Stimulated activated CD8-positive, alpha-beta memory T cell treated with anti-CD3 and anti-CD28 coated beads, Interleukin-12 subunit alpha, Interleukin-12 subunit beta, amount 100 ng/mL, for 24 hours (primary cell): ENCODE measurements around the gene CNDP2.
"Not testable (repeated sequence)": the region's sequence is repeated elsewhere in the genome, so short reads cannot be mapped to it uniquely, and the experiment has no call there.

Source experiments
- DNase-seq: peaks from one replicate; pipeline ENCODE4 v3.0.0-alpha.2; 2020; ENCODE audit errors: extremely low read depth

CNDP2 gene

DNA sequence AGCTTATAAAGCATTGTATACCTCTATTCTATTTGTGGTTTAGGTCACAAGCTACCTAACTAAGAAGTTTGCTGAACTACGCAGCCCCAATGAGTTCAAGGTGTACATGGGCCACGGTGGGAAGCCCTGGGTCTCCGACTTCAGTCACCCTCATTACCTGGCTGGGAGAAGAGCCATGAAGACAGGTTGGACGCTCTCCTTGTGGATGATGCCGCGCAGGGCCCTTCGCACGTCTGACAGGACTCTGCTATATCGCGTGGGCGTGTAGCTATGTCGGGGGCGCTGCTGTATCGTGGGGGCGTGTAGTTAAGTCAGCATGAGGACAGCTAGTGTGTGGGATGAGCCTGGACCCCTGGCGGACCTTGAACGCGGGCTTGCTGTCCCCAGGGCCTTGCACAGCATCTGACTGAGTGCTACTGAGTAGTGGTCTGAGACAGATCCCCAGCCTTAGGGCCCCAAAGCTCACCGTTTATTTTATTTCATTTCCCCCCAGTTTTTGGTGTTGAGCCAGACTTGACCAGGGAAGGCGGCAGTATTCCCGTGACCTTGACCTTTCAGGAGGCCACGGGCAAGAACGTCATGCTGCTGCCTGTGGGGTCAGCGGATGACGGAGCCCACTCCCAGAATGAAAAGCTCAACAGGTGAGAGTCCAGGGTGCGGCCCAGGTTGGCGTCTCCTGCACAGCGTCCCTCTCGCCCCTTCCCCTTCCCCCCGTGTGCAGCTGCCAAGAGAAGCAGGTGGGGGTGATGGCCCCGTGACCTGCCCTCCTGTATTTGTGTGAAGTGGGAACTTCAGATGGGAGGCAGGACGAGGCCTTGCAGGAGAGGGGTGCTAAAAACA, 22.5 kb downstream of the CNDP2 start:
- no peak for DNase-seq

GRCh38 chr18:74519320-74520095, 23.3 kb downstream of the CNDP2 start:
- DNase-seq = no peak

DNA sequence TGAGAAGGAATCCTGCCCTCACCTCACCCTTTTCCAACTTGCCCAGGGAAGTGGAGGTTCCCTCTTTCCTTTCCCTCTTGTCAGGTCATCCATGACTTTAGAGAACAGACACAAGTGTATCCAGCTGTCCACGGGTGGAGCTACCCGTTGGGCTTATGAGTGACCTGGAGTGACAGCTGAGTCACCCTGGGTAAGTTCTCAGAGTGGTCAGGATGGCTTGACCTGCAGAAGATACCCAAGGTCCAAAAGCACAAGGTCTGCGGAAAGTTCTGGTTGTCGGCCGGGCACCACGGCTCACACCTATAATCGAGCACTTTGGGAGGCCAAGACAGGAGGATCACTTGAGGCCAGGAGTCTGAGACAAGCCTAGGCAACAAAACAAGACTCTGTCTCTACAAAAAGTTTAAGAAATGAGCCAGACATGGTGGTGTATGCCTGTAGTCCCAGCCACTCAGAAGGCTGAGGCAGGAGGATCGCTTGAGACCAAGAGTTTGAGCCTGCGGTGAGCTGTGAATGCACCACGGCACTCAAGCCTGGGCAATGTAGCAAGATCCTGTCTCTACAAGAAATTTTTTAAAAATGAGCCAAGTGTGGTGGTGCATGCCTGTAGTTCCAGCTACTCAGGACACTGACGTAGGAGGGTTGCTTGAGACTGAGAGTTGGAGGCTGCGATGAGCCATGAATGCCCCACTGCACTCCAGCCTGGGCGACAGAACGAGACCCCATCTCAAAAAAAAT, 24.1 kb downstream of the CNDP2 start:
- no peak for DNase-seq

DNA sequence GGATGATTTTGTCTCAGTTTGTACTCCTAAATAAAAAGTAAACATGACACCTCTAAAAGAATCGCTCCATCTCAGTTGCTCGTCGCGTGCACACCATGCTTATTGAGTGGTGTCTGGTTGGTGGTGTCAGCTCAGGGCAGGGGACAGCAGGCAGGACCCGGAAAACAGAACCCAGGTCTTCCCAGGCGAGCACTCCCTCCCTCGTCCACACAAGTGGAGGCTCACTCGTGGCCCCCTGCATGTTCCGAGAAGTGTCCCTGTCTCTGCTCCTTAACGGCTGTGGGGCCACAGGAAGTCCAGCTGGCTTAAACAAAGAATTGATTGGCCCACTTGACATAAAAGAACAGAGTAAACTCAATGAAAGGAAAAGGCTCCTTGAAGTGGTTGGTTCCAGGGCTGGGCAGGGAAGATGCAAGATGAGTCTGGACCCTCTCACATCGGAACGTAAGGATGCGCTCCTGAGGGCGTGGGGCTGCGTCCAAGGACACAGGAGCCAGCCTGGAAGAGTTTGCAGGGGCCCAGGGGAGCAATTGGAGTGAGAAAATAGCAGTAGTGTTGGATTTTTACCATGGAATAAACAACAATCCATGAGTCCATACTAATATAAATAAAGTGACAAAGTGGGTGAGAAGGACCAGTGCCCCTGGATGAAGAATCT, 25.0 kb downstream of the CNDP2 start:
- DNase-seq = no peak

DNA sequence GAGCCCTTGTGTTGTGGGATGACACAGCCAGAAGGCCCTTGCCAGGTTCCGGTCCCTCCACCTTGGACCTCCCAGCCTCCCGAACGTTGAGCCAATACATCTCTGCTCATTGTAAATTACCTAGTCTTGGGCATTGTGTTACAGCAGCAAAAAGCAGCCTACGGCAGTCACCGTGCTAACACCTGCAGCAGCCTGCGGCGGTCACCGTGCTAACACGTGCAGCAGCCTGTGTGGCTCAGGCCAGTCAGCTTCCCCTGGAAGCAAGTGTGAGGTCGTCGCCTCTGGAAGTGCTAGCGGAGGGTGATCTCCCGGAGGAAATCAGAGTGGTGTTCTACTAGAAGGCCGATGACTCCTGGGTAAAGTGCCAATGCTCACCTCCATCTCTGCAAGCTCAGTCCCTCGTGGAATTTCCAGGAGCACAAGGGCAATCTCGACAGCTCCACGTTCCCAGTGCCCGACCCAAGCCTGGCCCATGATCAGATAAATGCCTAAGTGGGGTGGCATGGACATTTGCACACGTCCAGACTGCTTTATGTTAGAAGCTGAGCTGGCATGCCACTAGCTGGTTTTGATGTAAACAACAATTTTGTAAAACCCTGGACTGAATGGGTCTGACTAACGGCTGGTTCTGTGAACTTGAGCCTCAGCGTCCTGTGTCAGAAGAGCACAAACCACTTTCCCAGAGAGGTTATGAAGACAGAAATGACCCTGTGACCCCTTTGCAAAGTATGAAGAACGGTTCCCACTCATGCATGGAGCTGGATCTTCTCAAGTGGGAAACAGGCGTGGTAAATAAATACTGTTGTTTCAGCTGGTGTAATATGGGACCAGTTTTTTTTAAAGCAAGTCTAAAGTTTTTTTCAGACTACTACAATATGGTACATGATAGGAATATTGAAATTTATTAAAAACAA, 26.7 kb downstream of the CNDP2 start:
- DNase-seq = no peak

DNA sequence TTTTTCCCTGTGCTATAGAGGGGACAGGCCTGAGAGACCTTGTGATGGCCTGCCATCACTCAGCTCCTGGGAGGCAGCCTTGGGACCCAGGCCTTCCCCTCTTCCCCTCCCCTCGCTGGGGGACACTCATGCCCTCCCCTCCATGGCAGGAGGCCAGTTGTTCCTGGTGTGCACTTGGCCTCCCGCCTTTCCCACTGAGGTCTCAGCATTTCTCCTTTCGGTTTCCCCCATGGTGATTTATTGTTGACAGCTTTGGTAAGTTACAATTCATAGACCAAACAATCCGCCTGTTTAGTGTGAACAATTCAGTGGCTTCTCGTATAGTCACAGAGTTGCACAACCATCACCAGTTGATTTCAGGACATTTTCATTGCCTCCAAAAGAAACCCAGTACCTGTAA, 27.9 kb downstream of the CNDP2 start:
- no peak for DNase-seq

- DNase-seq = not testable (repeated sequence)
Observed at GRCh38 chr18:74524915-74525314, 28.8 kb downstream of the CNDP2 start.

DNA sequence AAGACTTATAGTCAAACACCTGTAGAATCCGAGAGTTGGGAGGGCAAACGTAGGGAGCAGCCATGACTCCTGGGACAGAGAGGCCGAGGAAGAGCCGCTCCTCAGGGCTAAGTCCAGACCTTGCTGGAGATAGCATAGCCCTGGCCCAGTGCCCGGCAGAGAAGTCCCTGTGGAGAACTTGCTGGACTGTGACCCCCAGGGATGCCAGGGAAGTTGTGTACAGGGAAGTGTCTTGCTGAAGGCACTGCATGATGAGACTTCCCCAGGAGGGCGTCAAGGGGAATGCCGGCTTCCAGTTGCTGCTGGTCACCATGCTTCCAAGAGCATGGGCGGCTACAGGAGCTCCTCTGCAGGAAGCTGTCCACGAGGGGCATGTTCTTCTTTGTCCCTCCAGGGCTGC, 29.6 kb downstream of the CNDP2 start:
- DNase-seq = no peak

DNA sequence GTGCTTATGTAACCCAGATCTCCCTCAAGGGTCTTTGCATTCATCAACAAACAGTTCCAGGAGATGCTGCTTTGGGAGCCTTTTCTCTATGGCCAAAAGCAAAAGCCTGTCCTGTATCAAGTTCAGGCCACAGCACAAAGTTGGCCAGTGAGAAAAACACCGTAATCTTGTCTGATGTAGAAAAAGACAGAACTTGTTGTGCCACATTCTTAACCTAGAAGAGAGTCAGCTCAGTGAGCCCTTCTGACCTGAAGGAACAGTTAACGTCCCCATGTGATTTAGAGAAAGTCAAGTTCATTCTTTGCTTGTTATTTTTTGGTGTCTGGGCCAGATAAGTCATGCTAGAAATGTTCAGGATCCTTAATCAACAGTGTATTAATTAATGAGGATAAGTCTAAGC, 30.3 kb downstream of the CNDP2 start:
- no peak for DNase-seq

DNA sequence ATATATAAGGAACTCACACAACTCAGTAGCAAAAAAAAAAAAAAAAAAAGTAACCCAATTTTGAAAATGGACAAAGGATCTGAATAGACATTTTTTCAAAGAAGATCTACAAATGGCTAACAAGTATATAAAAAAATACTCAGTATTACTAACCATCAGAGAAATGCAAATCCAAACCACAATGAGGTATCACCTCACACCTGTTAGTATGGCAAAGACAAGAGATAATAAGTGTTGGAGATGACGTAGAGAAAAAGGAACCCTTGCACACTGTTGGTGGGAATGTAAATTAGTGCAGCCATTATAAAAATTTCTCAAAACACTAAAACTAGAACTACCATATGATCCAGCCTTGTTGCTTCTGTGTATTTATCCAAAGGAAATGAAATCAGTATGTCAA, 32.3 kb downstream of the CNDP2 start:
- no peak for DNase-seq

DNA sequence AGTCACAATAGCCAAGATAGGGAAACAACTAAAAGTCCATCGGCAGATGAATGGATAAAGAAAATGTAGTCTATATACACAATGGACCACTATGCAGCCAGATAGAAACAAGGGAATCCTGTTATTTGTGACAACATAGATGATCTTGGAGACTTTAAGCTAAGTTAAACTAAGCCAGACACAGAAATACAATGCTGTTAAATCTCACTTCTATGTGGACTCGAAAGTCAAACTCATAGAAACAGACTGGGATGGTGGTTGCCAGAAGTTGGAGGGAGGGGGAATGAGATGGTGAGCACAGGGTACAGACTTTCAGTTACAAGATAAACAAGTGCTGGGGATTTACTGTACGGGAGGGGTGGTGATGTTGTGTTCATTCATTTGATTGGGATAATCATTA, 32.8 kb downstream of the CNDP2 start:
- DNase-seq = no peak

DNA sequence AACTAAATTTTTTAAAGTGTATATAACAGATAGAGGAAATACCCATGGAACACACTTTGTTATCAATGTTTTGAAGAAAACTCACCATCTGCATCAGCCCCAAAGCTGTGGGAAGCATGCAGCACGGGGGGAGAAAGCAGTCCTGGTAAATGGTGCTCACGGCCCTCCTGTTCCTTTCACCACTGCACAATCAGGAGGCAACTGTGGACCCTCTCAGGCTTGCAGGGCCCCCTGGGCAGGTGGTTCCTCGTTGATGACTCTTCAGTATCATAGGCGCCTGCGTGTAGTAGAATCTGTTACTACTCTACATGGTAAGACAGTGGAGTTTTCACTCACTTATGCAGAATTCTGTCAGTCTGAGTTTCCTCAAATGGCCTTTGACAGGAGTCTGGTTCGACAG, 33.2 kb downstream of the CNDP2 start:
- DNase-seq = no peak

DNA sequence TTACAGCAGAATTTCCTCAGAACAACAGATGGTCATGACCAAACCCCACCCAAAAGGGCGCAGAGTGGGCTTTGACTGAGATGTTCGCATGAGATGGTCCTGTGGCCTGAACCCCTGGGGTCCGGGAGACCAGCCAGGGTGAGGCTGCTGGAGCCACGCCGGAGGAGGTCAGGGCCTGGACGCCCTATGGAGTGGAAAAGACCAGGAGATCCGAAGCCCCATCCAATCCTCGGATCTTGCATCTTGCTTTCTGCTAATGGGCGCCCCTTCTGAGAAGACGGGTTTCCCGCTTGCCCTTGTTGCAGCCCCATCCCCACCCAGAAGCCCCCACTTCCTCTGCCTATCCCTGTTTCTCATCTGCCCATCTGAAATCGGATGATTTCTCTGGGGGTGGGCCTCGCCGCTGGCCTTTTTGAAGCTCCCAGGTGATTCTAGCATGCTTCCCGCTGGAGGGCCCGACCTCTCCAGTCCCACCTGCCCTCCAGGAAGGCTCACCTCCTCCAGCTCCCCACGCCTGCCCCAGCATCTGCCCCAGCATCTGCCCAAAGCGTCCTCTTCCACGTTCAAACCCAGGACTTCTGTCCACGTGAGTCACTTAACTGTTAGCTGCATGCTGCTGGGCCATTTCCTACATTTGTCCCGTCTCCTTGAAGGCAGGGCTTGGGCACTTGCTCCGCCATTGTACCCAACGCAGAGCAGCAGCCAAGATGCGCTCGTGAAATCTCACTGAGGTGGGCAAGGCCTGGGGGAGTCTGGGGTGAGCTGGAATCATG, 33.8 kb downstream of the CNDP2 start:
- DNase-seq = no peak

- DNase-seq = no peak
Observed at GRCh38 chr18:74530584-74530862, 34.4 kb downstream of the CNDP2 start.

GRCh38 chr18:74531043-74531442, 34.9 kb downstream of the CNDP2 start:
- no peak for DNase-seq

DNA sequence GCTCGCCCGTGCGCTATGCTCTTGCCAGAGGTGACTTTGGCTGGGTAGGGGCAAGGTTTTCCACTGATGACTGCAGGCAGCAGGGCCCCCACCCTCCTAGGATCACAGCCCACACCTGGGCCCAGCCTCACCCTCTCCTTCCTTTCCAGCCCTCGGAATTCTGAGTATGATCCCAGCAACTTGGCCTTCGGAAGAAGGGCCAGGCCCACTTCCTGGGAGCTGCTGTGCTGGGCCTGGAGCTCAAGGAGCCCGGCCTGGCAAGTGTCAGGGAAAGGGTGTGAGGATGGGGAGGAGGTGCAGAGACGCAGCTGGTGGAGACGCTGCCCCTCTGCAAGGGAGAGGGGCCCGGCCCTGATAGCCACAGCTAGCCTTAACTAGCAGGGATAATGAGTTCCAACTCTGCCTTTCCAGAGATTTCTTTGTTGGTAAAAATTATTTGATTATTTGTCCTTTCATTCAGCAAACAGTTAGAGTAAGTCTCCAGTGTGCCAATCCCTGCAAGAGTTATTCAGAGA, 36.4 kb downstream of the CNDP2 start:
- DNase-seq = no peak

- no peak for DNase-seq
Observed at GRCh38 chr18:74533666-74534065, 37.5 kb downstream of the CNDP2 start.

DNA sequence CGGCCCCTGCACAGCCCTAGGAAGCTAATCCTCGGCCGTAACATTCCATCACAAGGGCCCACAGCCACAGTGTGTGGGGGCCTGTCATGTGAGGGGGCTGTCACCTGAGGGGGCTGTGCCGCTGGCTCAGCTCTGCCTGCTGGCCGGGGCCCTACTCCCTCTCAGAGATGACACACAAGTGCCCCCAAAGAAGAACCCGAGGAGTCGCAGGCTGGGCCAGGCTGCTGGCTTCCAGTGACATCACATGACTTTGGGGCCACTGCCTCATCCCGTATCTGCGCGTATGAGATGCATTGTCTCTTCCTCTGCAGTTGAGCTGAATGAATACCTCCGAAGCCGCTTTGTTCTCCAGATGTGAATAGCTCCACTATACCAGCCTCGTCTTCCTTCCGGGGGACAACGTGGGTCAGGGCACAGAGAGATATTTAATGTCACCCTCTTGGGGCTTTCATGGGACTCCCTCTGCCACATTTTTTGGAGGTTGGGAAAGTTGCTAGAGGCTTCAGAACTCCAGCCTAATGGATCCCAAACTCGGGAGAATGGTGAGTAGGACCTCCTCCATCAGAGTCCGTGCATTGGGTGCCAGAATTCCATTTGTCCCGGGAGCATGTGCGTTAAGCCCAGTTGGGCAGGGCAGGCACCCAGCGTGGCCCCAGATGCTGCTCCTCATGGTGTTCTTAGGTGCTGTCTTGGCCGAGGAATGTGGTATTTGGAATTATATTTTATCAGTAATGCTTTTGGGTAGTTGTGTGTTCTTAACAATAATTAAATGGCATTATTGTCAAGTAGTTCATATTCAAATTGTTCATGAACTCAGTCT, 38.2 kb downstream of the CNDP2 start, which contains the start of gene CNDP1:
Gene CNDP1, plus strand, starts transcription at position 351 of the 820 bp plus-strand sequence. Its CDS starts 168 bp downstream, at position 519.
- DNase-seq = no peak
